Activated CD4-positive, alpha-beta T cell treated with anti-CD3 and anti-CD28 coated beads, Interleukin-2, amount 50 U/mL, for 4 hours (primary cell): Measurements from ENCODE around the gene NGEF.
"Not testable (repeated sequence)": the region's sequence is repeated elsewhere in the genome, so short reads cannot be mapped to it uniquely, and the experiment has no call there.

Source experiments
- DNase-seq, 2 experiments: peaks; one replicate each; pipeline ENCODE4 v3.0.0-alpha.2; 2020

NGEF gene

GRCh38 chr2:232863996-232864395, 149.1 kb downstream of the NGEF start:
- no peak for DNase-seq

DNA sequence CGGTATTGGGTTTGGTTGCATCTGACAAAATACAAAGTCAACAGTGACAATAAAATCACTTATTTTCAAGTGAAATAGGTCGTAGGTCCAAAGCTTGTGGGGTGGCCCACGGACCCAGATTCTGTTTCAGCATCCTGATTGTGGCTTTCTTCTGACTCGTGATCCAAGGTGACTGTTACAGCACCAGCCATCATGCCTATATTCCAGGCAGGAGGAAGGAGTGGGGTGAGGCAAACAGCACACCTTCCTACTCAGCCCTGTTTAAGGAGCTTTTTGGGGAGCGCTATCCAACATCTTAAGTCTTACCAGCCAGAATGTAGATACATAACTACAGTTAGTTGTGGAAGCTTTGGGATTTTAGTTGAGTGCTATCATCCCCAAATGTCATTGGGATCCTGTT, 151.7 kb downstream of the NGEF start:
- no peak for DNase-seq

DNA sequence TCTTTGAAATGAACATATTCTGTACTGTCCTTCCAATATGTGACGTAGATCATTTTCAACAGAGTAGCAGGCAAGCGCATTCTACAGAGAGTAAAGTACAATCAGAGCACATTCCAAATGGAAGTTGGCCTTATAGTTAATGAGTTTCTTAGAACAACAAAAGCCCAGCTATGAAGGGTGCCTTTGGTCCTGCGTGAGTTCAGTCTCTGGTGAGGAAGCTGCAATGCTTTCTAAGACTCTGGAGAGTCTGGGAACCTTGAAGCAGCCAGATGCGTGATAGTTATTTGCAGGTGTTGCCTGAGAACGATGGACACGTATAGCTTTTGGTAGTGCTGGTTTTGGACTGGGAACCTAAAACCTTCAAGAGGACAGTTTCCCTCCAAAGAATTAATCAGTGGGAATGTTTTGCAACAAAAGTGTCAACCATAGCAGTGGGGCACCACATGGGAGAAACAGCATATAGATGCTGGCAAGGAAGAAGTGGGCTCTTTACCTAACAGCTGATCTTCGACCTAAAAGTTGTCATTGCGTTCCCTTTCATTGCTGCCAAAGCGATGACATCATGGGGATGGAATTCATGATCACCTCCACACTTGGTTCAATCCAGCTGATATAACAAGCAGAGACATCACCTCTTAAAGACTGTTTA, 152.3 kb downstream of the NGEF start:
- no peak for DNase-seq

DNA sequence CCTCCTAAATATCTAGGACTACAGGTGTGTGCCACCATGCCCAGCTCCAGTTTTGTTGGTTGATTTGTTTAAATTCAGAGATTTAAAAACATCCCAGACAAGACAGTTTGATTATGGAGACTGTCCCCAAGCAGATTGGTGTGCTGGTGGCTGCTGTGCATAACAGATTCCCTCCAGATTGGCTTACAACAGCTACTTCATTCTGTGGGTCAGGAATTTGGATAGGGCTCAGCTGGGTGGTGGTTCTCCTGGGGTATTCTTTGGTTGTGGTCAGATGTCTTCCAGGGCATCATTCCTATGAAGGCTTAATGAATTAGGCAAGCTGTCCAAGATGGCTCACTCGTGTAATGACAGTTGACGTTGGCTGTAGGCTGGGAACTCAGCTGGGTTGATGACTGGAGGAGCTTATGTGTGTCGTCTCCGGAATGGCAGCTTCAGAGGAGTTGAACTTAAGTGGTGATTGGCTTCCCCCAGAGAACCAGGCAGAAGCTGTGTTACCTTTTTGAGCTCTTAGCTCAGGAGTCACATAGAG, 153.6 kb downstream of the NGEF start:
- no peak for DNase-seq

- DNase-seq, result no peak
Observed at GRCh38 chr2:232857158-232857563, 155.9 kb downstream of the NGEF start.

GRCh38 chr2:232854082-232854481, 159.0 kb downstream of the NGEF start:
- DNase-seq, result no peak

DNA sequence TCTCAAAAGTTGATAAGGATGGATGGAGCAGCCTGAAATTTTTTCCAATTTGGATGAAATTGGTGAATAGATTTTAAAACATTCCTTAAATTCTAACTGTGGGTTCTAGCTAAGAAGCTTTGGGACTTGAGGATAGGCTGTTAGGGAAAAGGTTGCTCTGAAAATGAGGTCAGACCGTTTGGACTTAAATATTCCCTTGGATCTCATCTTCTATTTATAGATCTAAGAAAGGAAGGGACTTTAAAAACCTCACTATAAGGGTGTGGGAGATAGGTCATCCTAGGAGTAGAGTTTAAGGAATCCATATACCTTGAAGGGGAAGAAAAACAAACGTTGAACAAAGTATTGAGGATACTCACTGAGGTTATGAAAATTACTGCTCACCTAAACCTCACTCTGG, 160.4 kb downstream of the NGEF start:
- no peak for DNase-seq

GRCh38 chr2:232852081-232852480, 161.0 kb downstream of the NGEF start:
- DNase-seq, result not testable (repeated sequence)

- no peak for DNase-seq
Observed at GRCh38 chr2:232850039-232850438, 163.0 kb downstream of the NGEF start.

DNA sequence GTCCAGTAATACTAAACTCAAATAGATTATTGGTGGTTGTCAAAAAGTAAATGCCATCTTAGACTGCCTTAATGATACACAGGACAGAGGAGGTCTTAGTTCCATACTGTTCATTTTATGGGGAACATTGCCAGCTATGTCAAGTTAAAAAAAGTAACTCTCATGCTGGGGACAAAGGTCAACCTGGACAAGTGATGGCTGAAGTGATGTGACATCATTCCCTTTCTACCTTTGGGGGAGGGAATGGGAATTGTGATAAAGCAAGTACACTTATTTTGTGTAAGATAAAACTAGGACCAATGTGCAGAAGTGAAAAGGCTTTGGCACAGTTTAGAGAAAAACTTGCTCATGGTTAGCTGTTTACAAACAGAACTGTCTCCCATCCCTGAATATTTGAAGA, 167.0 kb downstream of the NGEF start:
- no peak for DNase-seq

- DNase-seq, result no peak
Observed at GRCh38 chr2:232843834-232844233, 169.2 kb downstream of the NGEF start.

DNA sequence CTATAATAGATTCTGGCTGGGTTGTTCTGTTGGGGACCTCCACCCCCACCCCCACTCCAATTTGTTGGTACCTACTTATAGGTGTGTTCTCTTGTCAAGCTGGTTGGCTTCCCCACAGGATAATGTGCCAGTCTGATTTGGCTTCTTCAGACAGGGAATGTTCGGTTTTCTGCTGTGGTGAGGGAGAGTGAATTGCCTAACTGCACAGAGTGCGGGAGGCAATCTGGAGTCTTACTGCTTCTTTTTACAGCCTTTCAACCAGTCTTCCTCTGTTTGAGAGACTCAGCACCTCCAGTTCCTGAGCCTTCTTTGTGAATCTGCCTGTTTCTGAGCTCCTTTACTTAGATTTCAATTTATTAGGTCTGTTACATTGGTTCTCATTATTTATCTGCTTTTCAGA, 170.4 kb downstream of the NGEF start:
- DNase-seq, result no peak

- no peak for DNase-seq
Observed at GRCh38 chr2:232839411-232840079, 173.5 kb downstream of the NGEF start.

- DNase-seq, result peak; percentile 54 to 62
Observed at GRCh38 chr2:232838406-232838874, 174.6 kb downstream of the NGEF start.

DNA sequence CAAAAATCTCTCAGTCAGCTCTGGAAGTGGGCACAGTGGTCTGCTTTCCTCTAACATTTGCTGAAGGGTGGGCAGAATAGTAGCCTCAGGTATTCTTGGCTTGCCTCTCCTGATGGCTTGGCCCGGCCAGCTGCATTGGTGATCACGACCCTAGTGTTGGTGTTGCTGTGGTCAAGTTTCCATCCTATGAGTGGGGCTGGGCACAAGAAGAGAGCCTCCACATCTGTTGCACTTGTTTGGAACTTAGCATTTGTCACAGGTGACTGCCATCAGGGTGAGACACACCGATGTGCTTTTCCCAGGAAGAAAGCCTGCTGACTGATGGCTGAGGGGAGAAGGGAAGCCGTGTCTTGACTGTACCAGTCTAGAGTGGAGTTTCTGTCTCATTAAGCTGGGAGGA, 176.1 kb downstream of the NGEF start:
- DNase-seq, result no peak

- DNase-seq, result no peak
Observed at GRCh38 chr2:232835687-232836208, 177.3 kb downstream of the NGEF start.

DNA sequence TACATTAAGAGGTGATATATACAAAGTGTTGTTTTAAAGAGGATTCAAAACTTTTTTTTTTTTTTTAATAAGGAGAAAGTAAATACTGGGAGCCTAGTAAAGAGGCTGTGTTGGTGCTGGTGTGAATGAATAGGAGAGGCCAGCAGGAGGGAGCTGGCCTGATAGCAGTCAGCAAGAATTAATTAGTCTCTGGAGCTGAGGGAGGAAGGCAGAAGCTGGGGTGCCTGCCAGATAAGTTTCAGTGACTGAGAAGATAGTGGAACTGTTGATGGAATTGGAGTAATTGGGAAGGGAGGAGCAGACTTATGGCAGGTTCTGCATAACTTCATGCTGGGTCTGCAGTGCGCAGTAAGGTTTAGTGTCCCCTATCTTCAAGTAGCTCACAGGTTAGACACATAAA, 179.2 kb downstream of the NGEF start:
- no peak for DNase-seq

GRCh38 chr2:232831496-232831895, 181.6 kb downstream of the NGEF start:
- DNase-seq, result no peak

GRCh38 chr2:232829988-232830387, 183.1 kb downstream of the NGEF start:
- DNase-seq, result no peak
